Astrocyte (in vitro differentiated cells and primary cell): ENCODE results near the gene STX16.

ENCODE experiments used
- CTCF ChIP-seq: IDR thresholded peaks from 2 replicates; pipeline ENCODE4 v1.5.1; 2011; ENCODE audit warnings: low read depth, mild to moderate bottlenecking, inconsistent platforms, low read length, moderate library complexity; ENCODE audit not compliant: insufficient read depth
- EZH2 ChIP-seq: IDR thresholded peaks from 2 replicates; pipeline ENCODE4 v1.6.1; 2012; ENCODE audit warnings: mild to moderate bottlenecking, low read length, inconsistent platforms; ENCODE audit not compliant: insufficient read depth

DNA sequence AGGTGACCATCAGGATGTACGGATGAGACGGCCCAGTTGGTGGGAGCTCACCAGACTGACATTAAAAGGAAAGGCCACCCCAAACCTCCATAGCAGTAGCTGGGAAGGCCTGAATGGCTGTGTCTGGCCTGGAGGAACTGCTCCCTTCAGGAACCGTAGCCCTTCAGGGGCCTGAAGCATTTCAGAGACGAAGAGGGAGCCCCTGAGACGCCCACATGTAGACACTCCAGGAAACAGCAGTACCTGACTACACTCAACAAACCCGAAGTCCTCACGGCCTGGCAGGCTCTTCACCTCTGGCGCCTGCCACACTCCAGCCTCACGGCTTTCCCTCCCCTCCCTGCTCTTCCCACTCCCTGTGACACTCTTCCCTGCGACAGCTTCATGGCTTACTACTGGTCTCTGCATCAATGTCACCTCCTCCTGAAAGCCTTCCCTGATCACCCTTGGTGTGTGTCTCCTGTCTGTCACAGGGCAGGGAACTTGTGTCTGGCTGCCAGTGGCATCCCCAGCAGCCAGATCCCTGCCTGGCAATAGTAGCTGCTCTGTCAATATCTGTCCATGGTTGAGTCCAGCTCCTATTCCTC is 14.6 kb upstream of the STX16 start:
- TF ChIP-seq EZH2 (no peak), CTCF (no peak)
